ENCODE data around the gene FAM25C.
"Not testable (repeated sequence)": the region's sequence is repeated elsewhere in the genome, so short reads cannot be mapped to it uniquely, and the experiment has no call there.

Gene FAM25C

DNA sequence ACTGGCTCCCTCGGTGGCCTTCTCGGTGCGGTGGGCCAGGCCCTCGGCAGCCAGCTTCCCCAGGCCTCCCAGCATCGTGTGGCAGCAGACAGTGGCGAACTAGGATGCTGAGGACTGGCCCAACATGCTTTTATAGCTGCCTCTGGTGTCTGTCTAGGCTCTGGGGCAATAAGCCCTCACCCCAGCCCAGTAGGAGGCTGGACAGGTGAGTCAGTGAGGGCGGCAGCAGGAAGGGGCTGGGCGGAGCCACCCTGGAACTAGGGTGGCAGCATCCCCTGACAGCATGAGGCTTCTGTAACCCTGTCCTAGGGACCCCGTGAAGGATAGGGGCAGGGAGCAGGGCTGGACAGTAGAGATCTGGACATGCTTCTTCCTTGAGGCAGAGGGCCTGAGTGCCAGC lies at the start of gene FAM25C:
Gene FAM25C, minus strand, starts transcription at position 101 of the 400 bp plus-strand sequence. Its CDS starts 26 bp downstream, at position 75.
- DNase-seq (ENCODE audit: low read depth in 2 of 2), result not testable (repeated sequence)

DNA sequence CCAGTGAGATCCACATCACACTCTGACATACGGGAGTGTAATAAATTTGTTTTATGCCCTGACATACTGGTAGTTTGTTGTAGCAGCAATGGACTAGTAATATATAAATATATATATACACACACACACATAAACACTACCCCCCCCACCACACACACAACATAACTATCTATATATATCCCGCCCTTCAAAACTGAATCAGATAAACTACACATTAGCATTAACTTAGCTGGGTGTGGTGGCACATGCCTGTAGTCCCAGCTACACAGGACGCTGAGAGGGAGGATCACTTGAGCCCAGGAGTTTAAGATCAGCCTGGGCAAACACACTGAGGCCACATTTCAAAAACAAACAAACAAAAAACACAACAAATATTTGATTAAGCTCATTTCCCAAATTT lies 45.0 kb upstream of the FAM25C start:
- not testable (repeated sequence) for DNase-seq (ENCODE audit: low read depth in 2 of 2)

DNA sequence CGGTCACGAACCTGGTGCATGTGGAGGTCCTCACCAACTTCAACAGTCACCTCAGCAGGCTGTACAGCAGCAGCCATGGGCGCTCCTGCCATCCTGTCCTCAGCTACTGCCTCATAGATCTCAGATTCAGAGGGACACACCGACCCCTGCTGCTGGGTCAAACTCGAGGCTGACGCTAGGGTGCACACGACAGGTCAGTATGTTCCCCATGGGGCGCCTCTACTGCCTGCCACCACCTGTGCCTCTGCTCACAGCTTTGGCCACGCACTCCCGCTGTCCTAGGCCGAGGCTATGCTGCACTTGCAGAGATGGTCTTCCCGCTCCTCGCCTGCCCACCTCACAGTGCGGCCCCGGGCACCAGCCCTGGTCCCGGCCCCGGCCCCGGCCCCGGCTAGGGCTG lies 31.8 kb upstream of the FAM25C start:
- not testable (repeated sequence) for DNase-seq (ENCODE audit: low read depth in 2 of 2)

GRCh38 chr10:48002306-48002705 lies 2.7 kb upstream of the FAM25C start:
- DNase-seq (ENCODE audit: low read depth in 2 of 2), result not testable (repeated sequence)

DNA sequence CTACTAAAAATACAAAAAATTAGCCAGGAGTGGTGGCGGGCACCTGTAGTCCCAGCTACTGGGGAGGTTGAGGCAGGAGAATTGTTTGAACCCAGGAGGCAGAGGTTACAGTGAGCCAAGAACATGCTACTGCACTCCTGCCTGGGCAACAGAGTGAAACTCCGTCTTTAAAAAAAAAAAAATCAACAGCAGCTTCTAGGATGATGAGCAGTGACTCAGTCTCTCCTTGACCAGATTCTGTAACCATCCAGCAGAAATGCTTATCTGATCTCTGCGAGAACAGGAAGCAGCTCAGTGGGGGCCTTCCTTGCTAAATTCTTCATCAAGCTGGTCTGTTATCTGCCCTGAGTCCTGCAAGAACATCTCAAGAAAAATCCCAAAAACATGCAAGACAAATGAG lies 5.5 kb downstream of the FAM25C start:
- not testable (repeated sequence) for DNase-seq (ENCODE audit: low read depth in 2 of 2)

DNA sequence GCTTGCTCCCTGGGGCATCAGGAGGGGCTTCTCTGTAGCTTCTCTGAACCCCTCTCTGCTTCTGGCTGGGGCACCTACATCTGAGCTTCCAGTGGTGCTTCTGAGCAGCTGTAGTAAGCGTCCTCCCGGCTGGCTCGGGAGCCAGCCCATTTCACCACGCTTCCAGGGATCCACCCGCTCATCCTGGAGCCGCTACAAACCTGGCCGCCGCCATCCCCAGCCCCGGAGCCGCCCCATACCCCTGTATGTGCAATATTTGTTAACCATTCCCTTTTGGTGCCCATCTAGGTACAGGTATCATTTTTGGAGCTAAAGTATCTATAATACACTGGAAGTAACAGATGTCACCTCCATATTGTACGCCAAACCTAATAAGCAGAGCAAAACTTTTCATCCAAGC lies 7.0 kb downstream of the FAM25C start:
- not testable (repeated sequence) for DNase-seq (ENCODE audit: low read depth in 2 of 2)

GRCh38 chr10:47991706-47992105 lies 7.9 kb downstream of the FAM25C start:
- not testable (repeated sequence) for DNase-seq (ENCODE audit: low read depth in 2 of 2)

DNA sequence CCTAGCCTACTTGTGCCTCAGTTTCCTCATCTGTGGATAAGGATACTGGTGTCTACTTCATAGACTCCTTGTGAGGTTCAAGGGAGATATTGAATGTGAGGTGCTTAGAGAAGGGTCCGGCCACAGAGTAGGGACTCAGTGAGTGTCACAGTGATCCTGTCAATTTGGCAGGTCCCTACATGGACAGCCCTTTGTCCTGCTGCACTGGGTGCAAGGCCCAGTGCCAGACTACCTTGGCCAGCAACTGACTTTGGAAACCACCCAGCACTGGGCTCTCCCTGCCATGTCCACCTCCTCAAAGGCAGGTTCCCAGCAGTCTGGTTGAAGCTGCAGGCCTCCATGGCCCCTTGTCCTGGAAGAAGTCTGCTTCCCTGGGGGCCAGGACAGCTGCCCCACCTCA lies 9.5 kb downstream of the FAM25C start:
- DNase-seq (ENCODE audit: low read depth in 2 of 2), result not testable (repeated sequence)

- not testable (repeated sequence) for DNase-seq (ENCODE audit: low read depth in 2 of 2)
These were observed 10.0 kb downstream of the FAM25C start for GRCh38 chr10:47989542-47989950.

GRCh38 chr10:47988718-47989541 lies 10.7 kb downstream of the FAM25C start:
- not testable (repeated sequence) for DNase-seq (ENCODE audit: low read depth in 2 of 2)

GRCh38 chr10:47987952-47988351 lies 11.6 kb downstream of the FAM25C start:
- not testable (repeated sequence) for DNase-seq (ENCODE audit: low read depth in 2 of 2)

DNA sequence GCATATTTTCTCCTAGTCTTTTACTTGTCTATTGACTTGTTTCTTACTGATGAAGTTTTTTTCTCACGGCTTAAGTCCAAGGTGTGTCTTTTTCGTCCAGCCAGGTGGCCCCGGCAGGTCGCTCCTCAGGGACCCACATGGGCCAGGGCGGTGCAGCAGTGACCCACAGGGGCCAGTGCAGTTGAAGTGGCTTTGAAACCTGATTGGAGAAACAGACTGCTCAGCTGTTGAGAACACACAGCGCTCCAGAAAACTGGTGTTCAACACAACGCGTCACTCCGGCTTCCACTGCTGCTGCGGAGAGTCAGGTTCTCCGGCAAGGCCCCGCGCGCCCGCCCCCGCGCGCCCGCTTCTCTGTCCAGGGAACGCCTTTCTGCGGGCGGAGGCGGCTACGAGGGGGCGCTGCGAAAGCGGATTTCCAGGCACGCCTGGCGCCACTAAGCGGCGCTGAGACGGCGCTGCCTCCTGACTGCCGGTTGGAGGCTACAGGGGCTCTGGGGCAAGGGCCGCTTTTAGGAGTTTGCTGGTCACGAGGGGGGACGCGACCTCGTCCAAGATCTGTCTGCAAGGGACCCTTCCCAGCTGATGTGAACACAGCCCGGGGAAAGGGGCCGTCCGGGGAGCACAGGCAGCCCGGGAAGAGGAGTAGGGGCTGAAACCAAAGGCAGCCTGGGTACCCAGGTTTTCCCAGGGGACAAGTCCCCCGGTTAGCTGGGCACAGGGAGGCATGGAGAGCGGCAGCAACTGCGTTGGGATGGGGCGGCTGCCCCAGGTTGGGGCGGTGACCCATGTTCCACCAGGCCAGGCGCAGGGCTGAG lies 13.0 kb downstream of the FAM25C start:
- DNase-seq (ENCODE audit: low read depth in 2 of 2), result not testable (repeated sequence)

GRCh38 chr10:47975409-47975808 lies 24.2 kb downstream of the FAM25C start:
- not testable (repeated sequence) for DNase-seq (ENCODE audit: low read depth in 2 of 2)

DNA sequence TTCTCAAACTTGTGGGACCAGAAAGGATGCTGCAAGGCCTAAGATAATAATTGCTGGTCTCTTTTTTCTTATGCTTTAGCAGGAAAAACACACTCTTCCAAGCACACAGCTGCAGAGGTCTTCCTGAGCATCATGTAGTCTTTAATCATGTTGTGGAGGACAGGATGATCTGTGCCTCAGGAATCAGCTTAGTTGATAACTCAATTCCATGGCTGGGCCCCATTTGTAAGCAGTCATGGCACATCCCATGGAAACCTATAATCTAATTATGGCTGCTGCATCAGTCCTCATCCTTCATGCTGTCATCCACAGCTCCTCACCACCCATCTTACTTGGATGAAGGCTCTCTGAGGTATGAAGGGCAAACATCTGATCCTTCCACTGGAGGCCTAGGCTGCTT lies 26.5 kb downstream of the FAM25C start:
- not testable (repeated sequence) for DNase-seq (ENCODE audit: low read depth in 2 of 2)

- not testable (repeated sequence) for DNase-seq (ENCODE audit: low read depth in 2 of 2)
These were observed 27.5 kb downstream of the FAM25C start for GRCh38 chr10:47972077-47972476.

GRCh38 chr10:47971598-47971997 lies 28.0 kb downstream of the FAM25C start:
- not testable (repeated sequence) for DNase-seq (ENCODE audit: low read depth in 2 of 2)

DNA sequence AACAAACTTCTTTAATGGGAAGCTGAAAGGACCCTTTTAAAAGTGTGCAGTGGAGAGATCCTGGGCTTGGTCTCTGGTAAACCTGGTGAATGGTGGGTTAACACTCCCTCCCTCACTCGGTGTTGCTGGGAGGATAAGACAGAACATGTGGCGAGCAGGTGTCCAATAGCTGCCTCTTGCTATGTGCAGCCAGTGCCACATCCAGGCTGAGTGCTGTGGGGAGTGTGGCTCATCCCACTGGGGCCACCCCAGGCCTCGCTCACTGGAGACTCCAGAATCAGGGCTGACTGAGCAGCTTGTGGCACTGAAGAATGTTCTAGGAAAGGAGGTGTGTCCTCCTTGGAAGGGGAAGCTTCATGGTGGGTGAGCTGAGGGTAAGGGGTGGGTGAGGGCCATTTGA lies 29.5 kb downstream of the FAM25C start:
- not testable (repeated sequence) for DNase-seq (ENCODE audit: low read depth in 2 of 2)

- not testable (repeated sequence) for DNase-seq (ENCODE audit: low read depth in 2 of 2)
These were observed 30.6 kb downstream of the FAM25C start for GRCh38 chr10:47968988-47969387.

DNA sequence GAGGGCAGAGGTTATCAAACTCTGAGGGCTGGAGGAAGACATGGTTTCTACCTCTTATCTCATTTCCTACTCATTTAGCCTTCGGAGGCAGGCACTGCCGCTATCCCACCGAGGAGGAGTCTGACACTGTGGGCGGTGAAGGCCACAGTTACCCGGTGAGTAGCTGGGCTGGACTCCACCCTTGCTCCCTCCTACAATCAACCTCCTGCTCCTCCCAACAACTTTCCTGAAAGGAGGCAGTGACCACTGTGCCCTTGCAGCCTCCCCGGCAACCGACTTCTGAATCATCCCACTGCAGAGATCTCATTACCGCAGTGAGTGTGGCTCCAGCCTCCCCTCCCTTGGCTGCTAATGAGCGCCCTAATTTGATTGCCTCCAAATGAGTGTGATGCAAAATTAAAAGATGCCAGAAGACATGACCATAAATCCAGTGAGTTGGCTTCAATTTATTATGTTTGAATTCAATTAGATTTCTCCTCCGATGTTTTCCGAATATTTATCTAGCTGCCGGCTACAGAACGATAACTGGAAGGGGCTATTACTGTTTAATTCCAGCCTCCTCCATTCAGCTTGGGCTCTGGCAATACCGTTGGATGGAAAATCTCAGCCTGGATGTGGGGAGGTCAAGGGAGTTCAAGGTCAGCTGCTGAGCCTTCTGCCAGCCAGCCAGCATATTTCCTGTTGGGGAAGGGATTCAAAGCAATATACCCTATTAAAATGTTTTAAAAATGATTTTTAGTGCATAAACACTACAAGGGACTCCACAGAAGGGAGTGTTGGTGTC lies 35.1 kb downstream of the FAM25C start:
- DNase-seq (ENCODE audit: low read depth in 2 of 2), result not testable (repeated sequence)

GRCh38 chr10:47962785-47963184 lies 36.8 kb downstream of the FAM25C start:
- DNase-seq (ENCODE audit: low read depth in 2 of 2), result not testable (repeated sequence)

GRCh38 chr10:47960699-47961098 lies 38.9 kb downstream of the FAM25C start:
- not testable (repeated sequence) for DNase-seq (ENCODE audit: low read depth in 2 of 2)

- not testable (repeated sequence) for DNase-seq (ENCODE audit: low read depth in 2 of 2)
These were observed 39.9 kb downstream of the FAM25C start for GRCh38 chr10:47959677-47960076.

All from stimulated activated CD8-positive, alpha-beta memory T cell treated with anti-CD3 and anti-CD28 coated beads, Interleukin-2, amount 100 ng/mL, for 1 hour (primary cell).